GM23338 (cell line): ENCODE results near the gene PRSS50. TPM values are rescaled to one million over a fixed set of nuclear protein-coding genes. Genes with fewer than 3 reads are reported as not detected.

Source experiments
- ATAC-seq: fragments of 200-7000 bp; cut with Tn5 transposase; 3 replicates; pipeline ENCODE4 v1.9.1; 2020
- DNase-seq: peaks from one replicate; pipeline ENCODE4 v3.0.0-alpha.2; 2015; ENCODE audit warnings: low spot score
- H2AFZ ChIP-seq: fragments of 200-600 bp; sonication (generic); 2 replicates; pipeline ENCODE4 v1.8.0; 2016; ENCODE audit warnings: antibody characterized with exemption, mild to moderate bottlenecking, moderate library complexity
- H3F3A ChIP-seq: fragments of 200-600 bp; sonication (generic); replicated peaks from 2 replicates; pipeline ENCODE4 v1.8.0; 2017; ENCODE audit warnings: antibody characterized with exemption, mixed run types, low read depth
- H3K27ac ChIP-seq: fragments of 200-600 bp; sonication (generic); 2 replicates; pipeline ENCODE4 v1.6.1; 2016; ENCODE audit warnings: low read depth
- H3K27me3 ChIP-seq: fragments of 200-600 bp; sonication (generic); 2 replicates; pipeline ENCODE4 v1.8.0; 2016; ENCODE audit warnings: mild to moderate bottlenecking, mixed run types, moderate library complexity; ENCODE audit not compliant: insufficient read depth
- H3K36me3 ChIP-seq: fragments of 200-600 bp; sonication (generic); 2 replicates; pipeline ENCODE4 v1.8.0; 2016; ENCODE audit warnings: mild to moderate bottlenecking; ENCODE audit not compliant: insufficient read depth
- H3K4me1 ChIP-seq: fragments of 200-600 bp; sonication (generic); 2 replicates; pipeline ENCODE4 v1.8.0; 2016; ENCODE audit warnings: mild to moderate bottlenecking, moderate library complexity; ENCODE audit not compliant: insufficient read depth
- H3K4me2 ChIP-seq: fragments of 200-600 bp; sonication (generic); 2 replicates; pipeline ENCODE4 v1.7.1; 2017; ENCODE audit warnings: mixed run types
- H3K4me3 ChIP-seq: fragments of 200-600 bp; sonication (generic); 2 replicates; pipeline ENCODE4 v1.6.1; 2016; ENCODE audit warnings: mixed run types
- H3K79me2 ChIP-seq: fragments of 200-600 bp; sonication (generic); replicated peaks from 2 replicates; pipeline ENCODE4 v1.8.0; 2017; ENCODE audit warnings: mild to moderate bottlenecking; ENCODE audit not compliant: insufficient read depth
- H3K9me2 ChIP-seq: fragments of 200-600 bp; sonication (generic); 2 replicates; pipeline ENCODE4 v1.8.0; 2017; ENCODE audit not compliant: insufficient read depth
- H4K20me1 ChIP-seq: fragments of 200-600 bp; sonication (generic); replicated peaks from 2 replicates; pipeline ENCODE4 v1.8.0; 2017; ENCODE audit warnings: mild to moderate bottlenecking; ENCODE audit not compliant: insufficient read depth
- H3K27ac Mint-ChIP-seq: 2 replicates; pipeline ENCODE4 v1.8.0; 2020; ENCODE audit warnings: inconsistent platforms, mild to moderate bottlenecking, moderate library complexity, mixed read lengths
- H3K27me3 Mint-ChIP-seq: 3 replicates; pipeline ENCODE4 v1.8.0; 2022; ENCODE audit warnings: low read depth, mild to moderate bottlenecking, moderate library complexity, mixed read lengths, inconsistent platforms; ENCODE audit not compliant: insufficient read depth, poor library complexity
- H3K36me3 Mint-ChIP-seq: 3 replicates; pipeline ENCODE4 v1.8.0; 2021; ENCODE audit warnings: low read depth, mild to moderate bottlenecking, inconsistent platforms, moderate library complexity, mixed read lengths
- H3K4me1 Mint-ChIP-seq: 3 replicates; pipeline ENCODE4 v1.8.0; 2020; ENCODE audit warnings: mild to moderate bottlenecking, inconsistent platforms, mixed read lengths
- H3K4me3 Mint-ChIP-seq: 3 replicates; pipeline ENCODE4 v1.8.0; 2021; ENCODE audit warnings: moderate library complexity, mild to moderate bottlenecking, inconsistent platforms, mixed read lengths
- H3K9me3 Mint-ChIP-seq: 3 replicates; pipeline ENCODE4 v1.8.0; 2020; ENCODE audit warnings: moderate library complexity, mild to moderate bottlenecking, inconsistent platforms, mixed read lengths
- CREB1 ChIP-seq: fragments of 250-450 bp; sonication (Bioruptor Pico); IDR thresholded peaks from 2 replicates; pipeline ENCODE4 v1.5.0; 2020; ENCODE audit warnings: low read depth, mild to moderate bottlenecking, moderate library complexity
- CTCF ChIP-seq, 2 experiments: fragments of 200-600 bp in 1 of 2; sonication (generic) in 1 of 2; conservative IDR thresholded peaks; 2 replicates each; pipeline versions ENCODE4 v1.5.1 to v1.6.1; 2016 to 2017; ENCODE audit warnings: antibody characterized with exemption in 2 of 2, low read depth in 2 of 2, mild to moderate bottlenecking in 2 of 2, moderate library complexity in 1 of 2
- ETS1 ChIP-seq: IDR thresholded peaks from 2 replicates; pipeline ENCODE4 v1.6.1; 2016; ENCODE audit warnings: antibody characterized with exemption
- EZH2 ChIP-seq: fragments of 200-600 bp; sonication (generic); IDR thresholded peaks from one replicate; pipeline ENCODE4 v1.8.0; 2017; ENCODE audit warnings: antibody characterized with exemption, mild to moderate bottlenecking, low read depth; ENCODE audit not compliant: unreplicated experiment
- EZH2phosphoT487 ChIP-seq: fragments of 200-600 bp; sonication (generic); IDR thresholded peaks from one replicate; pipeline ENCODE4 v1.8.1; 2018; ENCODE audit warnings: antibody characterized with exemption; ENCODE audit not compliant: unreplicated experiment
- JUNB ChIP-seq: IDR thresholded peaks from one replicate; pipeline ENCODE4 v1.6.1; 2016; ENCODE audit warnings: antibody characterized with exemption; ENCODE audit not compliant: unreplicated experiment
- NANOG ChIP-seq: IDR thresholded peaks from 2 replicates; pipeline ENCODE4 v1.6.1; 2016; ENCODE audit warnings: antibody characterized with exemption, borderline replicate concordance
- POLR2AphosphoS5 ChIP-seq: IDR thresholded peaks from 2 replicates; pipeline ENCODE4 v1.6.1; 2016; ENCODE audit warnings: antibody characterized with exemption, low read depth
- STAT1 ChIP-seq: IDR thresholded peaks from one replicate; pipeline ENCODE4 v1.6.1; 2016; ENCODE audit warnings: antibody characterized with exemption; ENCODE audit not compliant: unreplicated experiment
- ZNF114 ChIP-seq: fragments of 250-450 bp; sonication (Bioruptor Pico); IDR thresholded peaks from 2 replicates; pipeline ENCODE4 v1.5.0; 2020; ENCODE audit warnings: mild to moderate bottlenecking, moderate library complexity
- ZNF331 ChIP-seq: fragments of 250-450 bp; sonication (Bioruptor Pico); IDR thresholded peaks from 2 replicates; pipeline ENCODE4 v1.5.0; 2020; ENCODE audit warnings: low read depth, mild to moderate bottlenecking, moderate library complexity
- ZNF462 ChIP-seq: fragments of 250-450 bp; sonication (Bioruptor Pico); IDR thresholded peaks from 2 replicates; pipeline ENCODE4 v1.5.0; 2020; ENCODE audit warnings: mild to moderate bottlenecking, moderate library complexity
- polyA plus RNA-seq: library from polyadenylated mRNA; unstranded; fragments of >200 nt; fragmentation: Nextera tagmentation; extraction: Ambion mirVana; gene quantifications from 2 replicates; pipeline ENCODE4 v1.2.1, GENCODE V29; 2016
- total RNA-seq: library from RNA; depleted of rRNA; stranded (reverse); fragments of >200 nt; shearing (Covaris generic); gene quantifications from 2 replicates; pipeline ENCODE4 v1.2.3, GENCODE V29; 2014
- TF ChIP-seq, protein P1 (sequence below): IDR thresholded peaks from one replicate; pipeline ENCODE4 v1.6.1; 2018; ENCODE audit warnings: antibody characterized with exemption; ENCODE audit not compliant: unreplicated experiment

PRSS50 gene
- total and polyA plus RNA-seq, 2 experiments from 2014 or later = 0.60 to 1.5 TPM

DNA sequence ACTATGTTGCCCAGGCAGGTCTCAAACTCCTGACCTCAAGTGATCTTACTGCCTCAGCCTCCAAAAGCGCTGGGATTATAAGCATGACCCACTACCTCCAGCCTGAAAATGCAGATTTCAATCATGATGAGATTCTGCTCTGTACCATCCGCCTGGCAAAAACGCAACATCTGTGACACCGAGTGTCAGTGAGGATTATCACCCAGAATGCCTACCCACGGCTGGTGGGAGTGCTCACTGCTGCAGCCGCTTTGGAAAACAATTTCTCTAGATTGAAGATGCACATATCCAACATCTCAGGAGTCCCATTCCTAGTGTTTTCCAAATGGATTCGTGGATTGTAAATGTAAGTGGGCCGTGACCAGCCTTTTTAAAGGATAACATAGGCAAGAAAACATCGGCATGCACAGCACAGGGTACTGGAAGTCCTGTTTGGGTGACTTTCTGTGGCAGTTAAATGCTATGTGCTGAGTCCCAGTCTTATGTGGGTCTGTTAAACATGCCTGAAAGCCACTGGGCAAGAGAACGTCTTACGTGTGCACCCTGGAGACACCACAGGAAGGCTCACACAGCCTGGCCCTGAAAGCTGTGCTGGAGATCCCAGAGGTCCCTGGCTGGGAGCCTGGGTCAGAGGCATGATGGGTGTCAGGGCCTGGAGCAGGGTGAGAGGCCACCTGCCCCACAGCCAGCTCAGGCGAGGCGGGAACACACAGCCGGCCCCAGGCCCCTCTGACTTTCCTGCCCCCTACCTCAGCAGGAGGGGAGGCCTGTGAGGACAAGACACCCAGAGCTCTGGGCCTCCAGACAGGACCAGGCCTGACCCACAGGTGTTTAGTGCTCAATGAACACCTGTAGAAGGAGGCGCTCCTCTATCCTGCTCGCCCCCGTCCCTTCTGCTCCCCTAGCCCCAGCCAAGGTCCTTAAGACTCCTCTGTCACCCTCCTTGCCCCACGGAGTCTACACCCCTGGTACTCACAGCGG lies 918 bp downstream of the PRSS50 start:
- H3K4me1 ChIP-seq = no peaks in the 10 kb centered on the region
- no peaks in the 10 kb centered on the region for H3K9me2 ChIP-seq
- H3K27me3 ChIP-seq = no peaks in the 10 kb centered on the region
- no peak overlapping the region for H3K27ac ChIP-seq
- TF ChIP-seq NANOG (no peak), CREB1 (CRISPR knock-in tag) (no peak), EZH2phosphoT487 (no peak), POLR2AphosphoS5 (no peak), ETS1 (no peak), CTCF (conservative IDR thresholded peaks at IDR 0.05; ENCODE audit: low read depth in 2 of 2) (no peak), ZNF114 (CRISPR knock-in tag) (no peak), ZNF462 (CRISPR knock-in tag) (no peak), EZH2 (no peak), STAT1 (no peak), JUNB (no peak), ZNF331 (CRISPR knock-in tag) (no peak)
- TF ChIP-seq, protein P1, sequence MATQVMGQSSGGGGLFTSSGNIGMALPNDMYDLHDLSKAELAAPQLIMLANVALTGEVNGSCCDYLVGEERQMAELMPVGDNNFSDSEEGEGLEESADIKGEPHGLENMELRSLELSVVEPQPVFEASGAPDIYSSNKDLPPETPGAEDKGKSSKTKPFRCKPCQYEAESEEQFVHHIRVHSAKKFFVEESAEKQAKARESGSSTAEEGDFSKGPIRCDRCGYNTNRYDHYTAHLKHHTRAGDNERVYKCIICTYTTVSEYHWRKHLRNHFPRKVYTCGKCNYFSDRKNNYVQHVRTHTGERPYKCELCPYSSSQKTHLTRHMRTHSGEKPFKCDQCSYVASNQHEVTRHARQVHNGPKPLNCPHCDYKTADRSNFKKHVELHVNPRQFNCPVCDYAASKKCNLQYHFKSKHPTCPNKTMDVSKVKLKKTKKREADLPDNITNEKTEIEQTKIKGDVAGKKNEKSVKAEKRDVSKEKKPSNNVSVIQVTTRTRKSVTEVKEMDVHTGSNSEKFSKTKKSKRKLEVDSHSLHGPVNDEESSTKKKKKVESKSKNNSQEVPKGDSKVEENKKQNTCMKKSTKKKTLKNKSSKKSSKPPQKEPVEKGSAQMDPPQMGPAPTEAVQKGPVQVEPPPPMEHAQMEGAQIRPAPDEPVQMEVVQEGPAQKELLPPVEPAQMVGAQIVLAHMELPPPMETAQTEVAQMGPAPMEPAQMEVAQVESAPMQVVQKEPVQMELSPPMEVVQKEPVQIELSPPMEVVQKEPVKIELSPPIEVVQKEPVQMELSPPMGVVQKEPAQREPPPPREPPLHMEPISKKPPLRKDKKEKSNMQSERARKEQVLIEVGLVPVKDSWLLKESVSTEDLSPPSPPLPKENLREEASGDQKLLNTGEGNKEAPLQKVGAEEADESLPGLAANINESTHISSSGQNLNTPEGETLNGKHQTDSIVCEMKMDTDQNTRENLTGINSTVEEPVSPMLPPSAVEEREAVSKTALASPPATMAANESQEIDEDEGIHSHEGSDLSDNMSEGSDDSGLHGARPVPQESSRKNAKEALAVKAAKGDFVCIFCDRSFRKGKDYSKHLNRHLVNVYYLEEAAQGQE = no peak
- Mint-ChIP-seq H3K4me3 (no peak overlapping the region), H3K27me3 (peaks cover 2% of the 10 kb centered on the region), H3K9me3 (no peaks in the 10 kb centered on the region), H3K36me3 (no peaks in the 10 kb centered on the region), H3K27ac (no peak overlapping the region), H3K4me1 (peaks cover 3% of the 10 kb centered on the region; the same call in 2 of the 3 replicates)
- no peaks in the 10 kb centered on the region for H3K79me2 ChIP-seq
- ATAC-seq = no peak; the same call in 2 of the 3 replicates
- no peak for DNase-seq
- H3K36me3 ChIP-seq = no peaks in the 10 kb centered on the region
- no peaks in the 10 kb centered on the region for H4K20me1 ChIP-seq
- H3K4me3 ChIP-seq = no peak overlapping the region
- H2AFZ ChIP-seq = no peak overlapping the region
- H3F3A ChIP-seq = no peaks in the 10 kb centered on the region
- no peak overlapping the region for H3K4me2 ChIP-seq
